Upper lobe of right lung (tissue), 1 donor: Measurements from ENCODE around the gene EED. TPM values are rescaled to one million over a fixed set of nuclear protein-coding genes. Genes with fewer than 3 reads are reported as not detected.

Experiments
- ATAC-seq: fragments of 200-7000 bp; cut with Tn5 transposase; one replicate; pipeline ENCODE4 v1.9.1; 2020; ENCODE audit warnings: mild to moderate bottlenecking, moderate library complexity
- DNase-seq: peaks from one replicate; pipeline ENCODE4 v3.0.0-alpha.2; 2020
- H3K27ac ChIP-seq: fragments of 200-600 bp; one replicate; pipeline ENCODE4 v1.8.0; 2022
- H3K27me3 ChIP-seq: fragments of 200-600 bp; one replicate; pipeline ENCODE4 v1.8.0; 2022; ENCODE audit warnings: mild to moderate bottlenecking
- H3K36me3 ChIP-seq: fragments of 200-600 bp; one replicate; pipeline ENCODE4 v1.8.0; 2022
- H3K4me1 ChIP-seq: fragments of 200-600 bp; one replicate; pipeline ENCODE4 v1.8.0; 2022
- H3K4me3 ChIP-seq: fragments of 200-600 bp; one replicate; pipeline ENCODE4 v1.8.0; 2022; ENCODE audit warnings: mild to moderate bottlenecking
- H3K9me3 ChIP-seq: fragments of 200-600 bp; one replicate; pipeline ENCODE4 v1.8.0; 2022
- CTCF ChIP-seq: fragments of 200-600 bp; IDR thresholded peaks from one replicate; pipeline ENCODE4 v1.8.0; 2022; ENCODE audit warnings: antibody characterized with exemption
- intact Hi-C: fragments of 100-400 bp; cut with DNase I; formaldehyde crosslinking; loops from one replicate; pipeline ENCODE4 v1.11.0; 2022
- total RNA-seq: library from RNA; stranded (reverse); fragmentation: NEBNext Ultra II Directional; extraction: Animal tissue kit (Norgen Biotek cat#: 25700); gene quantifications from one replicate; pipeline ENCODE4 v1.2.1, GENCODE V29; 2021
- donor health status: DM: no; HTN: yes; CAD: no; lungs with severe emphysema.

EED gene
- total RNA-seq, 1 donor from 2014 or later = 21.3 TPM

GRCh38 chr11:86205421-86206336, 38.9 kb upstream of the EED start:
- DNase-seq = no peak
- peak overlapping the region; percentile 56 for H3K27ac ChIP-seq
- intact Hi-C loops = no loop called here
- no peaks in the 10 kb centered on the region for H3K36me3 ChIP-seq
- H3K27me3 ChIP-seq = no peaks in the 10 kb centered on the region
- no peak for TF ChIP-seq CTCF
- H3K9me3 ChIP-seq = no peaks in the 10 kb centered on the region
- H3K4me1 ChIP-seq = peaks cover 17% of the 10 kb centered on the region
- no peak overlapping the region for H3K4me3 ChIP-seq
- peak; percentile 49 for ATAC-seq

- no peak for DNase-seq
- intact Hi-C loops = no loop called here
Observed at GRCh38 chr11:86206337-86206695, 38.2 kb upstream of the EED start.

GRCh38 chr11:86207413-86207812, 37.1 kb upstream of the EED start:
- no peaks in the 10 kb centered on the region for H3K9me3 ChIP-seq
- TF ChIP-seq CTCF = no peak
- no peak overlapping the region for H3K4me3 ChIP-seq
- peaks cover 13% of the 10 kb centered on the region for H3K4me1 ChIP-seq
- intact Hi-C loops = no loop called here
- H3K27ac ChIP-seq = no peak overlapping the region
- ATAC-seq (no peak), DNase-seq (no peak)
- no peaks in the 10 kb centered on the region for H3K27me3 ChIP-seq
- no peaks in the 10 kb centered on the region for H3K36me3 ChIP-seq

More at GRCh38 chr11:86206337-86206695, 38.2 kb upstream of the EED start:
- no peaks in the 10 kb centered on the region for H3K9me3 ChIP-seq
- no peak overlapping the region for H3K27ac ChIP-seq
- TF ChIP-seq CTCF = no peak
- H3K4me3 ChIP-seq = no peak overlapping the region
- no peaks in the 10 kb centered on the region for H3K36me3 ChIP-seq
- ATAC-seq = no peak
- no peaks in the 10 kb centered on the region for H3K27me3 ChIP-seq
- H3K4me1 ChIP-seq = peaks cover 16% of the 10 kb centered on the region

GRCh38 chr11:86208572-86208971, 36.0 kb upstream of the EED start:
- ATAC-seq (no peak), DNase-seq (no peak)
- Histone ChIP-seq H3K4me1 (peaks cover 9% of the 10 kb centered on the region), H3K9me3 (no peaks in the 10 kb centered on the region), H3K4me3 (no peak overlapping the region), H3K27me3 (no peaks in the 10 kb centered on the region), H3K27ac (no peak overlapping the region), H3K36me3 (no peaks in the 10 kb centered on the region)
- no peak for TF ChIP-seq CTCF
- intact Hi-C loops = no loop called here

- DNase-seq (no peak), ATAC-seq (no peak)
- intact Hi-C loops = loop anchor here (10.0 kb wide), 1 partner anchor 265 kb away; no protein-coding TSS in a partner anchor
Observed at GRCh38 chr11:86209806-86210657, 34.5 kb upstream of the EED start.

More at GRCh38 chr11:86209806-86210657, 34.5 kb upstream of the EED start:
- TF ChIP-seq CTCF = no peak
- H3K27ac ChIP-seq = no peak overlapping the region
- H3K4me3 ChIP-seq = no peak overlapping the region
- no peaks in the 10 kb centered on the region for H3K9me3 ChIP-seq
- H3K4me1 ChIP-seq = no peaks in the 10 kb centered on the region
- no peaks in the 10 kb centered on the region for H3K36me3 ChIP-seq
- no peaks in the 10 kb centered on the region for H3K27me3 ChIP-seq
